Measurements from ENCODE around the gene CACNG1.

Gene CACNG1

DNA sequence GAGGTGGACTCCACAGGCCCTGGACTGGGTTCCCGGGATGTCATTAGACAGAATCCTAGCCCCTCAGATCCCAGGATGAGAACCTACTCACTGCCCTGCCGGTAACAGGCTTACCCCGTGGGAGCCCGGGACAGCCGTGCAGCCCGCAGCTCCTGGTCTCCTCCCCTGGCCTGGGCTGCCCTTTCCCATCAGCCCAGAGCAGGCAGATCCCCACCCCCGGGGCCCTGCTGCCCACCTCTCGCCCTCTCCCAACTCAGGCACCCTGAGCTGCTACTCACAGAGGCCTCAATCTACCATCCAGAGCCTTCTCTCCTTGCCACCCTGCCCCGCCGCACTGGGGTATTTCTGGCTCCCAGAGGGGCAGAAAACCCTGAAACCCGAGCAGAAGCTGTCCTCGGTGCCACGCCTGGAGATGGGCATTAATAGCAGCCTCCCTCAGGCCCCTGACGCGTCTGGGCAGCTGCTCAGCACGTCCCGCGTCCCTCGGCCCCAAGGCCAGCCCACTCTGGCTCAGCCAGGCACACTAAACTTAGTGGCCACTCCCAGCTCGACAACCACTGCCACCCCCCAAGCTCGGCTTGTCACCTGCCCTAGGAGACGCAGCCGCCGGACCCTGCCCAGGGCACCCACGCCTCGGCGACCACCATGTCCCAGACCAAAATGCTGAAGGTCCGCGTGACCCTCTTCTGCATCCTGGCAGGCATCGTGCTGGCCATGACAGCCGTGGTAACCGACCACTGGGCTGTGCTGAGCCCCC, at the start of gene CACNG1:
Gene CACNG1 (plus strand): TSS at position 539 of the 757 bp plus-strand sequence. CDS start 107 bp downstream, at position 646.
- no peak for DNase-seq (ENCODE audit: low spot score)

DNA sequence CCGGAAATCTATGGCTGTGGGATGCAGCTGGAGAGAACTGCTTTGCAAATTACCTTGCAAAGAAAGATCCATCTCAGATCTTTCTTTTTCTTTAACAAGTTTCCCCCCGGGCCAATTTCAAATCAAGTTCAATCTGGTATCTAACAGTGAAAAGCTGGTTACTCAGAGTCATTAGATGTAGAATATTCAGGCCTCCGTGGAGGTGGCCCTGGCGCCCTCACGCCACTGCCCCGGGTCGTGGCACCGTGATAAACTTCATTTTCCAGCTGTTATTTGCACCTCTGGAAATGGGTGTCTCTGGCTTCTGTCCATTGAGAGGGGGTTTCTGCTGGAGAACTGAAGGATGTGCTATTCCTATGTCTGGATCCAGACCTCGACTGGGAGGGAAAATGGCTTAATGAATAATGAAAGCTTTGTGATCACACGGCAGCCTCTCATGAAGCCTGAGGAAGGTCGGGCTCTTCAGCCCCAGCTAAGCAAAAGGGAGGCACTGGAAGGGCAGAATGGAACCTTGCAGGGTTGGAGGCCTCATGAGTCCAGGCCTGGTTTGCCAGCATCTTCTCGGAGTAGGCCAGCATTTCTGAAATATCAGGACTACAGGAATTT, 49.3 kb upstream of the CACNG1 start:
- no peak for DNase-seq (ENCODE audit: low spot score)

GRCh38 chr17:66995944-66996343, 48.4 kb upstream of the CACNG1 start:
- DNase-seq (ENCODE audit: low spot score): no peak

- no peak for DNase-seq (ENCODE audit: low spot score)
Measured at GRCh38 chr17:66996926-66997325, 47.4 kb upstream of the CACNG1 start.

DNA sequence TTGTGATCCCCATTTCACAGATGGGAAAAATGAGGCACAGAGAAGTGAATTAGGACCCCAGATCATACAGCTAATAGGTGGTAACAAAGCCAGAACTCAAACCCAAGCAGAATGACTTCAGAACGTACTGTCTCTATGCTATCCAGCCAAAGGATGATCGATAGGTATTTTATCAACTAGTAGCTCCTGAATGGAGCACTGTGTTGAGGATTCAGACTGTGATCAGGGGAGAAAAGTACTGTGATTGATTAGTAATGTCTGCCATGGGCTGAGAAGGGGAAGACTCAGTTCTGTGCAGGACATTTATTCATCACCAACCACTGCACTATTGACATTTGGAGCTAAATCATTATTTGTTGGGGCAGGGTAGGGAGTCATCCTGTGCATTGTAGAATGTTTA, 41.1 kb upstream of the CACNG1 start:
- DNase-seq (ENCODE audit: low spot score): no peak

DNA sequence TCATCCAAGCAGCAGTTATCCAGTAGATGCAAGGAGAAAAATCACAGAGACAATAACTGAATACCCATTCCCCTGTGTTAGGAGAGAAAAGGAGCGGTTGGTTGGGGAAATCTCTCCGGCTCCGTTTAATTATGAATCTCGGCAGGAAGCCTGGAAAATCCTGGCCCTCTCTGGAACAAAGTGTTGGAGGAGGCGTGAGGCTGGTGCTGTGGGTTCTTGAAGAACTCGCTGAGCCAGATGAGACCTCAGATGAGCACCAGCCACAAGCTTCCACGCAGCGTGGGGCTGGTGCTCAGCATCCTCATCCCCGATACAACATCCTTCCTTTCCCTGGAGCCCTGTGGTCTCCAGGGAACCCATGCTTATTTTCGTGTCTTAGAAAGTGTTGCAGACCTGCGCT, 40.2 kb upstream of the CACNG1 start:
- no peak for DNase-seq (ENCODE audit: low spot score)

GRCh38 chr17:67007266-67007665, 37.1 kb upstream of the CACNG1 start:
- no peak for DNase-seq (ENCODE audit: low spot score)

DNA sequence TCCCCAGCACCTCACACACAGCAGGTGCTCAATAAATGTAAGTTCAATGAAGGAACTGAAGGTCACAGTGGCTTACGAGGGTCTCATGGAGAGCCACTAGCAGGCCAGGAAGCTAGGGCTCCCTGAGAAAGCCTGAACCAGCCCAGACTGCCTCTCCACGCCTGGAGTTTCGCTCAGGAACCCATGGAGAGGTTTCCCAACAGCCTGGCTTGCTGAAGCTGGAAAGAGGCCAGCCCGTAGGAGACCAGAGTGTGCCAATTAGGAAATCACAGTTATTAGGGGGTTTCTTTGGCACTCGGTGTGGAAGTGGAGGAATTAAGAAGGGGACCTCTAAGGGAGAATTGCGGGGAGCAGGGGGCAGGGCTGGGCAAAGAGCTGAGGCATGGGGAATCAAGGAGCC, 36.3 kb upstream of the CACNG1 start:
- no peak for DNase-seq (ENCODE audit: low spot score)

- no peak for DNase-seq (ENCODE audit: low spot score)
Measured at GRCh38 chr17:67011527-67012175, 32.7 kb upstream of the CACNG1 start.

GRCh38 chr17:67013891-67014290, 30.5 kb upstream of the CACNG1 start:
- no peak for DNase-seq (ENCODE audit: low spot score)

DNA sequence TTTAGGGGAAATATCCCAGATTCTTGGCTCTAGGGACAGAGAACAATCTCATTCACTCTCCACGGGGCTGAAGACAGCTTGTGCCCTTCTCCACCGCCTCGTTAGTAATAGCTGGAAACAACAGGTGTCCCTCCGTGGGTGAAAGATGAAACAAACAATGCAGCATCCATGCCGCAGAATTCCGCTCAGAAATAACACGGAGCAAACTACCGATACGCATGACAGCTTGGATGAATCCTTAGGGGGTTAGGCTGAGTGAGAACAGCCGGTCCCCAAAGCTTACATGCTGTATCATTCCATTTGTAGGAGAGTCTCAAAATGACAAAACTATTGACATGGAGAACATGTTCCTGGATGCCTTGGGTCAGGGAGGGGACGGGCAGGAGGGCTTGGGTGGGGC, 29.4 kb upstream of the CACNG1 start:
- no peak for DNase-seq (ENCODE audit: low spot score)

DNA sequence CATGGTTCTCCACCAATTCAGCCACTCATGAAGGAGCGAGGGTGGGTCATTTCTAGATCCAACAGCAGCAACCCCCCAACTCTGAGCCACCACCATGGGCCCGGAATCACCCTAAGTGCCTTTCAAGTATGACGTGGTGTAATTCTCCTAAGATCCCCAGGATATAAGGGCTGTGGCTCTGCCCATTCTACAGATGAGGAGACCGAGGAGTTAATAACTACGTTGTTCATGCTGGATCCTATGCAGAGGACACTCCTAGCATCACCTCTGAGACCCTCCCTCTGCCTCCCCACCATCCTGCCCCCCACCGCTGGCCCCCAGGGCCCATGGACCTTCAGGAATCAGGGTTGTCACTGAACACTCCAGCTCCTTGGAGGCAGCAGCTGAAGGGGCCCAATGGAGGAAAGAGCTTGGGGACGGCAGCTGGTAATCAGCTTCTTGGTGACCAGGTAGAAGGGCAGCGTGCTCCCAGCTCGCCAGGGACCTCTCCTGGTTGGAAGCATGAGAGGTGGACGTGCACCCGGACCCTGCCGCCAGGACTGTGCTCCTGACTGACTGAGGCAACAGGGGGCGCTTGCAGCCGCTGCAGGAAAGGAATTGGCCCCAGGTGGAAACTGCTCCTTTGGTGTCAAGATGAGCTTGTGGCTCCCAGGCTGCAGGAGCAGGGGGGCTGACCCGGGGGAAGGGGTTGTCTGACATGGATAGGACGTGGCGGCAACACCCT, 28.2 kb upstream of the CACNG1 start:
- no peak for DNase-seq (ENCODE audit: low spot score)

GRCh38 chr17:67017910-67018309, 26.4 kb upstream of the CACNG1 start:
- DNase-seq (ENCODE audit: low spot score): no peak

DNA sequence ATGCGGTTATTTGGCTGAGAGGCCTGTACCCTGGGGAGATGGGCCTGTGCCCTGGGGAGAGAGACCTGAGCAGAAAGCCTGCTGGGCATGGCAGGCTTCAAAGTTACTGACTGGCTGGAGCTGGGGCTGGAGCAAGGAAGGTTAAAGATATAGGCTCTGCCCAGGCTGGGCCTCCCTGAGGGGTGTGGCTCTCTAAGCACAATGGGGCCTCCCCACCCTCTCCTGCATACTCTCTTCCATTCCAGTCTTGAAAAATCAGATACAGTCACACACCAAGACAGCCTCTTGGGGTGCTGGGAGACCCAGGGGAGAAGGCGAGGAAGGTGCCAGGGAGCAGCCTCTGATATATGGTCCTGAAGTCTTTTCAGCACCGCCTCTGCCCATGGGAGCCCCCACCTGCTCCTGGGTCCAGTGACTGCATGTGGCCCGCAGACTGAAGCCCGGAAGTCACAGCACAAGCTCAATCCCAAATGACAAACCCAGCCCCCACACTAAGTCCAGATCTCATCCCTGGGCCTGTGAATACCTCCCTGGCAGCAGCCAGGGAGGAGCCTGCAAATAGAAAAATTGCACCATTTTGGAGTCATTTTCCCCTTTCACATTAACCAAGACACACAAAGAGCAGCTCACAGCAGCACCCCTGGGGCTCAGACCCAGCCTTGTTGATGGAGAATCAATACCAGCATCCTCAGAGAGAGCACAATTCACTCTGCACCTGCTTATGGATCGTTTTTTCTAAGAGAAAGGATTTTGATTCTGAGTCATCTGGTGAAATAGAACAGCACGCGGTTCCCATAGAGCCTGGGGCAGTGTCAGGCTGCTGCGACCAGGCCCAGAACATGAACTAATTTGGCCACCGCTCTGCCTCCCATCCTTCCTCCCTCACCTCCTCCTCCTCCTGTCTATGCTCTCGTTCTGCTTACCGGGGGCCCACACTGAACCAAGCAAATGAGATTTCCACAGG, 25.6 kb upstream of the CACNG1 start:
- no peak for DNase-seq (ENCODE audit: low spot score)

DNA sequence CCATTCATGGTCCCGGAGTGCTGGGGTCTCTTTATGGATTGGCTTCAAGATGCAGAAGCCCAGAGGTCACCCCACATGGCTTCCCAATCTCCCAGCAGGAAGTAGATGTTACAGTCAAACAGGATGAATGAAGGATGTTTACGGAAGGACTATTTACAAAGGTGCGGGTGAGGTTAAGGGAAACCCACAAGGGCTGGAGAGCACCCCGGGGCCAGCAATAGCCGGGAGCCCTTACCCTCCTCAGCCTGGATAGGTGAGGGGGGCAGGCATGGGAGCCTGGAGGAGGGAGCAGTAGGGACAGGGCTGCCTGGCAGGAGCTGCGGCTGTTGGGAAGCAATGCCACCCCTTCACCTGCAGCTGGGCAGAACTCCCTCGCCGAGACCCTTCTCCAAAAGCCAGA, 24.5 kb upstream of the CACNG1 start:
- no peak for DNase-seq (ENCODE audit: low spot score)

- no peak for DNase-seq (ENCODE audit: low spot score)
Measured at GRCh38 chr17:67020293-67020766, 24.0 kb upstream of the CACNG1 start.

DNA sequence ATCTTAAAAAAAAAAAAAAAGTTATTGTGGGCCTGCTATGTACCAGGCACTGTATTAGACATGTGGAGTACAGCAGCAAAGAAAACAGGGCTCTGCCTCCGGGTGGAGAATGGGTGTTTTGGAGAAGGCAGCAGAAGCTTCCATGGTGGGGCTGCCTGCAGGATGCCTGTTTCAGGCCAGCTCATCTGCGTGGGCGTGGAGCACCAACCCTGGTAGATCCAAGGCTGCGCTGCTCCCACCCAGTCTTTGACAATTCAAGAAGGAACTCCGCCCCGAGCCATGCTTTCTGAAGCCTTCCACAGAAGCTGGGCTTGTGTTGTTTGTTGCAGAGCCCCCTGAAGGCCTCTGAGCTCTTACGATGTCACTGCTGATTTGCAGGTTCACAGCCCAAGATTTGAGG, 23.2 kb upstream of the CACNG1 start:
- DNase-seq (ENCODE audit: low spot score): no peak

DNA sequence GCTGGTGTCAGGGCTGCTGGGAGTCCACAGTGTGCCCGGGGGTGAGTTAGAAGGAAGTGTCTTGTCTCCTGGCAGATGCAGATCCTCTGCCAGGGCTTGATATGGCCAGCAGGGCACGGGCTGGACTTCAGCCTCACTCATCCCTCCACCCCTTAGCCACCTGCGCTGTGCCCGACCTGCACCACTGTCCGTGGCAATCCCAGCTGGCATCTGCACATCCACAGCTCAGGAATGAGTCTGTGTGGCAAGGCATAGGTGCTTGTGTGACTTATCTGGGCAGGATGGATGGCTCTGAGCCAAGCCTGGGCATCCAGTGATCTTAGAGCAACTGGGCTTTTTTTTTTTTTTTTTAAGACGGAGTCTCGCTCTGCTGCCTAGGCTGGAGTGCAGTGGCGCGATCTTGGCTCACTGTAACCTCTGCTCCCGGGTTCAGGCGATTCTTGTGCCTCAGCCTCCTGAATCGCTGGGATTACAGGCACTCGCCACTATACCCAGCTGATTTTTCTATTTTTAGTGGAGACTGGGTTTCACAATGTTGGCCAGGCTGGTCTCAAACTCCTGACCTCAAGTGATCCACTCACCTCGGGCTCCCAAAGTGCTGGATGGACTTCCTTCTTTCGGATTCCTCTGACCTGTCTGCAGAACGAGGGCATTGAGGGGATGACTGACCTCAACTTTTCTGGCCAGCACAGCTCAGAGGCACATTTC, 22.5 kb upstream of the CACNG1 start:
- no peak for DNase-seq (ENCODE audit: low spot score)

GRCh38 chr17:67022451-67022810, 21.9 kb upstream of the CACNG1 start:
- no peak for DNase-seq (ENCODE audit: low spot score)

- no peak for DNase-seq (ENCODE audit: low spot score)
Measured at GRCh38 chr17:67024736-67025135, 19.6 kb upstream of the CACNG1 start.

Measured in hepatic stellate cell (primary cell).